ENCODE results near the gene KCNMA1.

- TF ChIP-seq CTCF (IDR thresholded peaks at IDR 0.05 in 2 of 3, conservative IDR thresholded peaks at IDR 0.05 in 1 of 3; ENCODE audit: borderline replicate concordance in 1 of 3, insufficient read depth in 1 of 3, low read depth in 2 of 3, low read length in 2 of 3) (no peak), POLR2A (IDR thresholded peaks at IDR 0.05; ENCODE audit: borderline replicate concordance, extremely low read depth, insufficient read depth, insufficient read length) (no peak), SRF (IDR thresholded peaks at IDR 0.05; ENCODE audit: low read depth) (no peak), ELF1 (IDR thresholded peaks at IDR 0.05; ENCODE audit: borderline replicate concordance, low read depth) (no peak), SP1 (IDR thresholded peaks at IDR 0.05; ENCODE audit: low read depth) (no peak), YY1 (IDR thresholded peaks at IDR 0.05; ENCODE audit: extremely low read depth, insufficient replicate concordance, low read depth, low read length) (no peak), EZH2 (IDR thresholded peaks at IDR 0.05) (no peak), RAD21 (IDR thresholded peaks at IDR 0.05; ENCODE audit: low read depth) (no peak), POLR2AphosphoS5 (IDR thresholded peaks at IDR 0.05; ENCODE audit: low read depth, low read length) (no peak), JUND (IDR thresholded peaks at IDR 0.05) (no peak)
- TF ChIP-seq, protein P1, sequence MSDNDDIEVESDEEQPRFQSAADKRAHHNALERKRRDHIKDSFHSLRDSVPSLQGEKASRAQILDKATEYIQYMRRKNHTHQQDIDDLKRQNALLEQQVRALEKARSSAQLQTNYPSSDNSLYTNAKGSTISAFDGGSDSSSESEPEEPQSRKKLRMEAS (IDR thresholded peaks at IDR 0.05): no peak
- TF ChIP-seq, protein P2, sequence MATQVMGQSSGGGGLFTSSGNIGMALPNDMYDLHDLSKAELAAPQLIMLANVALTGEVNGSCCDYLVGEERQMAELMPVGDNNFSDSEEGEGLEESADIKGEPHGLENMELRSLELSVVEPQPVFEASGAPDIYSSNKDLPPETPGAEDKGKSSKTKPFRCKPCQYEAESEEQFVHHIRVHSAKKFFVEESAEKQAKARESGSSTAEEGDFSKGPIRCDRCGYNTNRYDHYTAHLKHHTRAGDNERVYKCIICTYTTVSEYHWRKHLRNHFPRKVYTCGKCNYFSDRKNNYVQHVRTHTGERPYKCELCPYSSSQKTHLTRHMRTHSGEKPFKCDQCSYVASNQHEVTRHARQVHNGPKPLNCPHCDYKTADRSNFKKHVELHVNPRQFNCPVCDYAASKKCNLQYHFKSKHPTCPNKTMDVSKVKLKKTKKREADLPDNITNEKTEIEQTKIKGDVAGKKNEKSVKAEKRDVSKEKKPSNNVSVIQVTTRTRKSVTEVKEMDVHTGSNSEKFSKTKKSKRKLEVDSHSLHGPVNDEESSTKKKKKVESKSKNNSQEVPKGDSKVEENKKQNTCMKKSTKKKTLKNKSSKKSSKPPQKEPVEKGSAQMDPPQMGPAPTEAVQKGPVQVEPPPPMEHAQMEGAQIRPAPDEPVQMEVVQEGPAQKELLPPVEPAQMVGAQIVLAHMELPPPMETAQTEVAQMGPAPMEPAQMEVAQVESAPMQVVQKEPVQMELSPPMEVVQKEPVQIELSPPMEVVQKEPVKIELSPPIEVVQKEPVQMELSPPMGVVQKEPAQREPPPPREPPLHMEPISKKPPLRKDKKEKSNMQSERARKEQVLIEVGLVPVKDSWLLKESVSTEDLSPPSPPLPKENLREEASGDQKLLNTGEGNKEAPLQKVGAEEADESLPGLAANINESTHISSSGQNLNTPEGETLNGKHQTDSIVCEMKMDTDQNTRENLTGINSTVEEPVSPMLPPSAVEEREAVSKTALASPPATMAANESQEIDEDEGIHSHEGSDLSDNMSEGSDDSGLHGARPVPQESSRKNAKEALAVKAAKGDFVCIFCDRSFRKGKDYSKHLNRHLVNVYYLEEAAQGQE (IDR thresholded peaks at IDR 0.05; ENCODE audit: low read depth): no peak
Observed at GRCh38 chr10:77207182-77207827, 430.3 kb downstream of the KCNMA1 start.

All from HCT116 (cell line).